ENCODE measurements around the gene STK24. TPM values are rescaled to one million over a fixed set of nuclear protein-coding genes. Genes with fewer than 3 reads are reported as not detected.

Gene STK24
- polyA plus RNA-seq, 3 donors: 14.2 to 59.8 (median 28.9) TPM

DNA sequence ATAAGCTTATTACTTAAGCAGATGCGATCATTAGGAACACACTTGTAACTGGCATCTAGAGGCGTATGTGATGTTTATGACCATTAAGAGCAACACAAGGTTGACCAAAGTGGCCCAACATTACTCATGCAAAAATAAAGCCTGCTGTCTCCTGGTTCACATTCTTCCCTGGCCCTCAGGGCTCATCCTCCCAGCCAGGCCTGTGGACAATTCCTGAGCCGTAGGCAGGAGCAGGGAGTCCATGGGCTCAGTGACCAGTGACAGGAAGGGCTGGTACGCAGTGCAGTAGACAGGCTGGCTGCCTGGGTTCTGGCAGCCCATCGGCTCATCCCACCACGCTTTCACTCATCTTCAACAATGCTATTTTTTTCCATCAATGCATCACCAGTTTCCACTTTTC, 106.0 kb downstream of the STK24 start:
- Mint-ChIP-seq H3K27ac (peak overlapping the region in 2 of 7 donors; percentile 1 to 6), H3K9me3 (peaks cover 0 to 3% (median 0%) of the 10 kb centered on the region in 7 donors), H3K4me1 (peaks cover 6% of the 10 kb centered on the region), H3K36me3 (peaks cover 77% of the 10 kb centered on the region in 2 donors), H3K27me3 (ENCODE audit: low read depth in 3 of 3) (no peaks in the 10 kb centered on the region), H3K4me3 (no peak overlapping the region)
- peaks cover 89% of the 10 kb centered on the region for H4K20me1 ChIP-seq (ENCODE audit: insufficient read depth, low read length)
- H3K79me2 ChIP-seq (ENCODE audit: insufficient read depth, low read length): peaks cover 5% of the 10 kb centered on the region
- H3K9ac ChIP-seq (ENCODE audit: insufficient read depth, low read length, poor library complexity, severe bottlenecking): no peak overlapping the region
- H3K9me3 ChIP-seq (replicated peaks in 1 of 2; ENCODE audit: control insufficient read depth in 1 of 2, insufficient read depth in 1 of 2, low read length in 2 of 2): no peaks in the 10 kb centered on the region
- no peak overlapping the region for H3K4me3 ChIP-seq (replicated peaks in 1 of 3; ENCODE audit: low read depth in 2 of 3, low read length in 3 of 3)
- WGBS (ENCODE audit: insufficient coverage): 96% methylated on average over 3 of the region's 6 CpGs
- no peak overlapping the region for H3K4me2 ChIP-seq (replicated peaks; ENCODE audit: extremely low read depth, low read length, poor library complexity, severe bottlenecking)
- H3K27me3 ChIP-seq (ENCODE audit: control insufficient read depth in 2 of 2, insufficient read depth in 2 of 2, low read length in 2 of 2): no peaks in the 10 kb centered on the region
- H3K4me1 ChIP-seq (ENCODE audit: control insufficient read depth in 1 of 2, insufficient read depth in 2 of 2, low read length in 2 of 2): peaks cover 6 to 7% of the 10 kb centered on the region in 2 donors
- TF ChIP-seq, protein P1, sequence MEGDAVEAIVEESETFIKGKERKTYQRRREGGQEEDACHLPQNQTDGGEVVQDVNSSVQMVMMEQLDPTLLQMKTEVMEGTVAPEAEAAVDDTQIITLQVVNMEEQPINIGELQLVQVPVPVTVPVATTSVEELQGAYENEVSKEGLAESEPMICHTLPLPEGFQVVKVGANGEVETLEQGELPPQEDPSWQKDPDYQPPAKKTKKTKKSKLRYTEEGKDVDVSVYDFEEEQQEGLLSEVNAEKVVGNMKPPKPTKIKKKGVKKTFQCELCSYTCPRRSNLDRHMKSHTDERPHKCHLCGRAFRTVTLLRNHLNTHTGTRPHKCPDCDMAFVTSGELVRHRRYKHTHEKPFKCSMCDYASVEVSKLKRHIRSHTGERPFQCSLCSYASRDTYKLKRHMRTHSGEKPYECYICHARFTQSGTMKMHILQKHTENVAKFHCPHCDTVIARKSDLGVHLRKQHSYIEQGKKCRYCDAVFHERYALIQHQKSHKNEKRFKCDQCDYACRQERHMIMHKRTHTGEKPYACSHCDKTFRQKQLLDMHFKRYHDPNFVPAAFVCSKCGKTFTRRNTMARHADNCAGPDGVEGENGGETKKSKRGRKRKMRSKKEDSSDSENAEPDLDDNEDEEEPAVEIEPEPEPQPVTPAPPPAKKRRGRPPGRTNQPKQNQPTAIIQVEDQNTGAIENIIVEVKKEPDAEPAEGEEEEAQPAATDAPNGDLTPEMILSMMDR (IDR thresholded peaks at IDR 0.05): no peak
- no peak for DNase-seq
- peaks cover 71 to 92% of the 10 kb centered on the region in 2 donors for H3K36me3 ChIP-seq (replicated peaks in 1 of 2; ENCODE audit: control insufficient read depth in 1 of 2, insufficient read depth in 2 of 2, low read length in 2 of 2)
- intact Hi-C loops (cut with micrococcal nuclease): loop anchor here in 1 of 2 donors (10.0 kb wide), 1 partner anchor 94 kb away; no protein-coding TSS in a partner anchor
- peak overlapping the region in 1 of 2 donors; percentile 33 for H3K27ac ChIP-seq (ENCODE audit: low read depth in 1 of 2, low read length in 2 of 2)
- no peak overlapping the region for H2AFZ ChIP-seq (ENCODE audit: insufficient read depth, low read depth, low read length, poor library complexity, severe bottlenecking)

DNA sequence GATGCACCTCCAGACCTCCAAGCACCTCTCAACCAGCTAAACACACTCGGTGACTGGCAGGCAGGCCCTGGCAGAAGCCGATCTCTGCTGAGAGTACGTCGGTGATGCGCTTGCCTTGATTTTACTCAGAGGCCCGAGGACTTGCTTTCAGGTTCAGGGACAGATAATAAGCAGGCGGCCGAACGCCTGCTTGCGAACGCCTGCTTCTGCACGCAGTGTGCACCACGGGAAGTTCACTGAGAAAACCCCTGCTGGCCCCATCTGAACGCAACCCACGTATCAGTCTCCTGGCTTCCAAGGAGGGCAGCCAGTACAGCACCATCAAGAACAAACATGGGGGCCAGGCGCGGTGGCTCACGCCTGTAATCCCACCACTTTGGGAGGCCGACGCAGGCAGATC, 108.0 kb downstream of the STK24 start:
- intact Hi-C loops (cut with micrococcal nuclease): no loop called here
- H3K4me3 ChIP-seq (replicated peaks in 1 of 3; ENCODE audit: low read depth in 2 of 3, low read length in 3 of 3): no peak overlapping the region
- no peaks in the 10 kb centered on the region for H3K27me3 ChIP-seq (ENCODE audit: control insufficient read depth in 2 of 2, insufficient read depth in 2 of 2, low read length in 2 of 2)
- TF ChIP-seq, protein P1 (IDR thresholded peaks at IDR 0.05): no peak
- H4K20me1 ChIP-seq (ENCODE audit: insufficient read depth, low read length): peaks cover 85% of the 10 kb centered on the region
- WGBS (ENCODE audit: insufficient coverage): 98% methylated on average over 18 of the region's 20 CpGs
- H3K9ac ChIP-seq (ENCODE audit: insufficient read depth, low read length, poor library complexity, severe bottlenecking): no peak overlapping the region
- DNase-seq: no peak
- peaks cover 73 to 97% of the 10 kb centered on the region in 2 donors for H3K36me3 ChIP-seq (replicated peaks in 1 of 2; ENCODE audit: control insufficient read depth in 1 of 2, insufficient read depth in 2 of 2, low read length in 2 of 2)
- Mint-ChIP-seq H3K27ac (peak overlapping the region in 2 of 7 donors; percentile 29 to 41), H3K36me3 (peaks cover 74 to 85% of the 10 kb centered on the region in 2 donors), H3K4me1 (no peaks in the 10 kb centered on the region), H3K9me3 (peaks cover 0 to 3% (median 0%) of the 10 kb centered on the region in 7 donors), H3K27me3 (ENCODE audit: low read depth in 3 of 3) (no peaks in the 10 kb centered on the region), H3K4me3 (no peak overlapping the region)
- no peak overlapping the region for H2AFZ ChIP-seq (ENCODE audit: insufficient read depth, low read depth, low read length, poor library complexity, severe bottlenecking)
- H3K27ac ChIP-seq (ENCODE audit: low read depth in 1 of 2, low read length in 2 of 2): peak overlapping the region in 1 of 2 donors; percentile 54
- no peak overlapping the region for H3K4me2 ChIP-seq (replicated peaks; ENCODE audit: extremely low read depth, low read length, poor library complexity, severe bottlenecking)
- H3K9me3 ChIP-seq (replicated peaks in 1 of 2; ENCODE audit: control insufficient read depth in 1 of 2, insufficient read depth in 1 of 2, low read length in 2 of 2): no peaks in the 10 kb centered on the region
- H3K4me1 ChIP-seq (ENCODE audit: control insufficient read depth in 1 of 2, insufficient read depth in 2 of 2, low read length in 2 of 2): no peaks in the 10 kb centered on the region
- no peaks in the 10 kb centered on the region for H3K79me2 ChIP-seq (ENCODE audit: insufficient read depth, low read length)
